Measurements from ENCODE around the gene DMXL1.

The DMXL1 gene

DNA sequence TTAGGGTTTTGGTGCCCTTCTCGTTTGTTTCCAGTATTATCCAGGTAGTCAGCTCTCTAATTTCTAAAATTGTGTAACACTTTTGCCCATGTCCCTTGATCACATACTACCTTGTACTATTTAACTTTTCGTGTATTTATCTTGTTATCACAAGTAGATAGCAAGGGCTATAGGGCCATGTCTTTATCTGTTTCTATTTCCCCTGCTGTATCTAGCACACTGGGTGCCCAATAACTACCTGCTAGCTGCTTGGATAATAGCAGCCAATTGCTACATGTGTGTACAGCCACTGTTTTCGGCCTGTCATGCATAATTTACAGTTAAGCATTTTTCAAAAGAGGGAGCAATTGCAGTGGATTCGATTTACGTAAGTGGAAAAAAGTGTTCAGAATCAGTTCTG, 220.2 kb downstream of the DMXL1 start:
- no peak overlapping the region for H3K4me3 ChIP-seq (ENCODE audit: low read depth, low read length)
- no peak for TF ChIP-seq CTCF (IDR thresholded peaks at IDR 0.05; ENCODE audit: low read depth, low read length)

- no peak overlapping the region for H3K4me3 ChIP-seq (ENCODE audit: low read depth, low read length)
- no peak for TF ChIP-seq CTCF (IDR thresholded peaks at IDR 0.05; ENCODE audit: low read depth, low read length)
These were observed 221.0 kb downstream of the DMXL1 start for GRCh38 chr5:119291877-119292276.

DNA sequence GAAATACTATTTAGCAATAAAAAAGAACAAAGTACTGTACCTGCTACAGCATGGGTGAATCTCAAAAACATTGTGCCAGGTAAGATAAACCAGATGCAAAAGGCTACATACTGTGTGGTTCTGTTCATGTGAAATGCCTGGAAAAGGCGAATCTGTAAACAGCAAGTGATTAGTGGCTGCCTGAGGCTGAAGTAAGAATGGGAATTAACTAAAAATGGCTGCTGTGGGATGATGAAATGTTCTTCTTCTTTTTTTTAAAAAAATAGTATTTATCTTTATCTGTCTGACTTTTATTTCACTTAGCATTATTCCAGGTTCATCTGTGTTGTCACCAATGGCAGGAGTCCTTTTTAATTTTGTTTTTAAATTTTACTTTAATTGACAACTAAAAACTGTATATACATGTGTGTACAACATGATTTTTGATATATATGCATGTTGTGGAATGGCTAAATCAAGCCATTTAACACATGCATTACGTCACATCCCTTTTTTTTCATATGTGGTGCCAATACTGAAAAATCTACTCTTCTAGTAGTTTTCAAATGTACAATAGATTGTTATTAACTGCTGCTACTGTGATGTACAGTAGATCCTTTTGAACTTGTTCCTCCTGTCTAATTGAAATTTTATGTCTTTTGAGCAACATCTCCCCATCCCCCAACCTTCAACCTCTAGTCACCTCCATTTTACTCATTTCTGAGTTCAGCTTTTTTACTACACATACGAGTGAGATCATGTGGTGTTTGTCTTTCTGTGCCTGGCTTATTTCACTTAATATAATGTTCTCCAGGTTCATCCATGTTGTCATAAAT, 222.0 kb downstream of the DMXL1 start:
- TF ChIP-seq CTCF (IDR thresholded peaks at IDR 0.05; ENCODE audit: low read depth, low read length), result no peak

GRCh38 chr5:119293516-119293829, 222.6 kb downstream of the DMXL1 start:
- TF ChIP-seq CTCF (IDR thresholded peaks at IDR 0.05; ENCODE audit: low read depth, low read length), result no peak
- no peak overlapping the region for H3K4me3 ChIP-seq (ENCODE audit: low read depth, low read length)

More for the DNA sequence above, 222.0 kb downstream of the DMXL1 start:
- H3K4me3 ChIP-seq (ENCODE audit: low read depth, low read length), result no peak overlapping the region

Measured in WI38 (cell line).